ENCODE data around the gene THAP4.

Gene THAP4

GRCh38 chr2:241560162-241560882 lies 76.6 kb downstream of the THAP4 start:
- ATAC-seq = peak; percentile 3; the same call in 2 of the 3 replicates
- TF ChIP-seq SNAI2 (CRISPR knock-in tag; IDR thresholded peaks at IDR 0.05) = no peak
- no peak for TF ChIP-seq BACH2 (CRISPR knock-in tag; IDR thresholded peaks at IDR 0.05; ENCODE audit: borderline replicate concordance)
- TF ChIP-seq ISL1 (CRISPR knock-in tag; IDR thresholded peaks at IDR 0.05) = no peak
- TF ChIP-seq TOX (CRISPR knock-in tag; IDR thresholded peaks at IDR 0.05; ENCODE audit: borderline replicate concordance) = no peak
- no peak for TF ChIP-seq ZNF565 (CRISPR knock-in tag; conservative IDR thresholded peaks at IDR 0.05; ENCODE audit: low read depth)
- no peak for TF ChIP-seq CSRNP3 (CRISPR knock-in tag; IDR thresholded peaks at IDR 0.05)
- no peak for TF ChIP-seq POU6F1 (CRISPR knock-in tag; IDR thresholded peaks at IDR 0.05; ENCODE audit: borderline replicate concordance, low read depth)
- TF ChIP-seq CREB5 (CRISPR knock-in tag; IDR thresholded peaks at IDR 0.05; ENCODE audit: low read depth) = no peak
- TF ChIP-seq ZC3H10 (CRISPR knock-in tag; IDR thresholded peaks at IDR 0.05) = no peak
- no peak for TF ChIP-seq RARB (CRISPR knock-in tag; IDR thresholded peaks at IDR 0.05)
- TF ChIP-seq OSR1 (CRISPR knock-in tag; IDR thresholded peaks at IDR 0.05) = no peak
- TF ChIP-seq, protein P1, sequence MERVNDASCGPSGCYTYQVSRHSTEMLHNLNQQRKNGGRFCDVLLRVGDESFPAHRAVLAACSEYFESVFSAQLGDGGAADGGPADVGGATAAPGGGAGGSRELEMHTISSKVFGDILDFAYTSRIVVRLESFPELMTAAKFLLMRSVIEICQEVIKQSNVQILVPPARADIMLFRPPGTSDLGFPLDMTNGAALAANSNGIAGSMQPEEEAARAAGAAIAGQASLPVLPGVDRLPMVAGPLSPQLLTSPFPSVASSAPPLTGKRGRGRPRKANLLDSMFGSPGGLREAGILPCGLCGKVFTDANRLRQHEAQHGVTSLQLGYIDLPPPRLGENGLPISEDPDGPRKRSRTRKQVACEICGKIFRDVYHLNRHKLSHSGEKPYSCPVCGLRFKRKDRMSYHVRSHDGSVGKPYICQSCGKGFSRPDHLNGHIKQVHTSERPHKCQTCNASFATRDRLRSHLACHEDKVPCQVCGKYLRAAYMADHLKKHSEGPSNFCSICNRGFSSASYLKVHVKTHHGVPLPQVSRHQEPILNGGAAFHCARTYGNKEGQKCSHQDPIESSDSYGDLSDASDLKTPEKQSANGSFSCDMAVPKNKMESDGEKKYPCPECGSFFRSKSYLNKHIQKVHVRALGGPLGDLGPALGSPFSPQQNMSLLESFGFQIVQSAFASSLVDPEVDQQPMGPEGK (CRISPR knock-in tag; IDR thresholded peaks at IDR 0.05; ENCODE audit: borderline replicate concordance) = no peak
- TF ChIP-seq GLIS3 (CRISPR knock-in tag; IDR thresholded peaks at IDR 0.05) = no peak
- no peak for TF ChIP-seq TSHZ2 (CRISPR knock-in tag; IDR thresholded peaks at IDR 0.05)
- no peak for TF ChIP-seq PPARA (CRISPR knock-in tag; IDR thresholded peaks at IDR 0.05; ENCODE audit: borderline replicate concordance)
- no peak for TF ChIP-seq ZNF8 (CRISPR knock-in tag; IDR thresholded peaks at IDR 0.05)
- no peak for TF ChIP-seq ARNTL (CRISPR knock-in tag; IDR thresholded peaks at IDR 0.05; ENCODE audit: borderline replicate concordance, low read depth)
- no peak for TF ChIP-seq ZFP3 (CRISPR knock-in tag; IDR thresholded peaks at IDR 0.05)
- no peak for TF ChIP-seq TCF4 (CRISPR knock-in tag; IDR thresholded peaks at IDR 0.05; ENCODE audit: borderline replicate concordance)

GRCh38 chr2:241559323-241560161 lies 77.4 kb downstream of the THAP4 start:
- TF ChIP-seq ZNF70 (CRISPR knock-in tag; IDR thresholded peaks at IDR 0.05) (no peak), CREB5 (CRISPR knock-in tag; IDR thresholded peaks at IDR 0.05; ENCODE audit: low read depth) (no peak), ARNTL (CRISPR knock-in tag; IDR thresholded peaks at IDR 0.05; ENCODE audit: borderline replicate concordance, low read depth) (no peak), RARB (CRISPR knock-in tag; IDR thresholded peaks at IDR 0.05) (no peak), ZNF565 (CRISPR knock-in tag; conservative IDR thresholded peaks at IDR 0.05; ENCODE audit: low read depth) (no peak), GLIS3 (CRISPR knock-in tag; IDR thresholded peaks at IDR 0.05) (no peak), TOX (CRISPR knock-in tag; IDR thresholded peaks at IDR 0.05; ENCODE audit: borderline replicate concordance) (no peak), OSR1 (CRISPR knock-in tag; IDR thresholded peaks at IDR 0.05) (no peak)
- no peak for ATAC-seq
